HFFc6 (cell line): ENCODE data around the gene TMEM127. TPM values are rescaled to one million over a fixed set of nuclear protein-coding genes. Genes with fewer than 3 reads are reported as not detected.
A peak's percentile ranks its signal among the peaks of the same experiment; 100 is the strongest.

Experiments used
- DNase-seq: peaks from one replicate; pipeline ENCODE4 v3.0.0-alpha.2; 2018
- H3K27ac Mint-ChIP-seq: 2 replicates; pipeline ENCODE4 v1.8.0; 2020; ENCODE audit warnings: mild to moderate bottlenecking, mixed read lengths
- H3K27me3 Mint-ChIP-seq: 2 replicates; pipeline ENCODE4 v1.8.0; 2021; ENCODE audit warnings: mild to moderate bottlenecking, moderate library complexity, mixed read lengths; ENCODE audit not compliant: insufficient read depth
- H3K36me3 Mint-ChIP-seq: 2 replicates; pipeline ENCODE4 v1.8.0; 2021; ENCODE audit warnings: low read depth, mixed read lengths
- H3K4me1 Mint-ChIP-seq: 2 replicates; pipeline ENCODE4 v1.8.0; 2020; ENCODE audit warnings: low read depth, mixed read lengths
- H3K4me3 Mint-ChIP-seq: 2 replicates; pipeline ENCODE4 v1.8.0; 2020; ENCODE audit warnings: mild to moderate bottlenecking, moderate library complexity, mixed read lengths
- H3K9me3 Mint-ChIP-seq: 2 replicates; pipeline ENCODE4 v1.8.0; 2020; ENCODE audit warnings: mild to moderate bottlenecking, mixed read lengths
- CTCF ChIP-seq: fragments of 200-600 bp; sonication (generic); IDR thresholded peaks from 2 replicates; pipeline ENCODE4 v1.5.0; 2021; ENCODE audit warnings: antibody characterized with exemption, mild to moderate bottlenecking
- total RNA-seq, 6 experiments: library from RNA; stranded (reverse); fragmentation: NEBNext Ultra II Directional; extraction: Animal tissue kit (Norgen Biotek cat#: 25700); gene quantifications; 2 replicates in 1 of 6; 3 replicates in 5 of 6; pipeline ENCODE4 v1.2.3, GENCODE V29; 2021

Gene TMEM127
- total RNA-seq, 6 experiments from 2014 or later, result 57.6 to 84.6 (median 71.1) TPM

DNA sequence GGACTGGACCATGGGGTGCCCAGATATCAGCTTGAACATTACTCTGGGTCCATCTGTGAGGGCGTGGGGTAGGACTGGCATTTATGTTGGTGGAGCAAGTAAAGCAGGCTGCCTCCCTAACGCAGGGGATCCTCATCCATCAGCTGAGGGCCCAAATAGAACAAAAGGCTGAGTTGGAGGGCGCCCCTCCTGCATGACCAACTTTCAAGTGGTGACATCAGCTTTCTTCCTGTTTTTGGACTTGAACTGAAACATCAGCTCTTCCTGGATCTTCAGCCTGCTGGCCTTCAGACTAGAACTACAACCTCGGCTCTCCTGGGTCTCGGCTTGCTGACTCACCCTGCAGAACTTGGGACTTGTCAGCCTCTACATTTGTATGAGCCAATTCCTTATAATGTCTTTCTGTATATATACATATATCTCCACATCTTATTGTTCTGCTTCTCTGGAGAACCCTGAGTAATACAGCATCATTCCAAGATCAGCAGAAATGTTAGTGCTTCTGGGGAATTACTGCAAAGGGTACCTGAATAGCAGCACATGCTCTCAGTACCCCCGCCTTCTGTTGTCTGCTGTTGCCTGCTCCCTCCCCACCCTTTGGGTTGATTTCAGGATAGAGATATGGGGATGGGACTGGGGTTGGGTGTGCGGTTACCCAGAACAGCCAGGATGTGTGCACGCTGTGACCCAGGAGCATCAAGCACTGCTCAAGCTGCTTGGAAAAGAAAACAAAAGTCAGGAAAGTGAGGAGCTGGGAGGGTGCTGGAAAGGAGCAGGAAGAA lies 20.0 kb downstream of the TMEM127 start:
- Mint-ChIP-seq H3K27me3 (peaks cover 1% of the 10 kb centered on the region), H3K9me3 (peaks cover 7% of the 10 kb centered on the region), H3K36me3 (peaks cover 24% of the 10 kb centered on the region), H3K27ac (peak overlapping the region; percentile 53), H3K4me1 (peaks cover 75% of the 10 kb centered on the region), H3K4me3 (peak overlapping the region; percentile 12; the same call in 1 of the 2 replicates)
- TF ChIP-seq CTCF, result no peak
- peak; percentile 46 for DNase-seq

GRCh38 chr2:96243843-96244242 lies 22.0 kb downstream of the TMEM127 start:
- Mint-ChIP-seq H3K27ac (no peak overlapping the region), H3K27me3 (peaks cover 1% of the 10 kb centered on the region), H3K9me3 (peaks cover 7% of the 10 kb centered on the region), H3K4me3 (no peak overlapping the region), H3K4me1 (peaks cover 59% of the 10 kb centered on the region), H3K36me3 (peaks cover 20% of the 10 kb centered on the region)
- no peak for DNase-seq
- no peak for TF ChIP-seq CTCF

DNA sequence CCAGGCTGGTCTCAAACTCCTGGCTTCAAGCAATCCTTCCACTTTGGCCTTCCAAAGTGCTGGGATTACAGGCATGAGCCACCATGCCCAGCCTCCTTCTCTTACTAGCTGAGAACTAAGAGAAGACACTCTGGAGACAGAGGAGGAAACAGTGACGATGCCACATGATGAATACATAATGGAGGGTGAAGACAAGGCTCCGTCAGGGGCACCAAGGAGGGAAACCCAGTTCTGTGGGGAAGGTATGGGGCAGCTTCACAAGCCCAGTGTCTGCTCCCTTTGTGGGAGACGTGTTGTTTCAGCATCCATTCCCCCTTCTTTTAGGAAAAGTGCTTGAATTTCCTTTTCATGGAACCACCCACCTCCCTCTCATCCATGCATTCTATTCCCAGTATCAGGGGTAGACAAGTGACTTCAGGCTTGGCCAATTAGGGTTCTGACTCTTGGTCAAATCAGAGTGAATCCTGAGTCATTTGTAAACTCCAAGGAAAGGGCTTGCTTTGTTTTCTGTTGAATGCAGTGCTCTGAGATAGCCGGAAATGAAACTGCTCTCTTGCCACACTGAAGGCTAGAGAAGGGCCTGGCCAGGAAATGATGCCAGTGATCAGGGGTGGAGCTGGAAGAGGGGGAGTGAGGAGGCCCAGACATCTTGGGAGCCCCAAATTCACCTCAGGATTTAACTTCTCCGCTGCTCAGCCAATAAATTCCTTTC lies 23.7 kb downstream of the TMEM127 start:
- Mint-ChIP-seq H3K4me1 (peaks cover 48% of the 10 kb centered on the region), H3K27ac (peak overlapping the region; percentile 89), H3K27me3 (peaks cover 1% of the 10 kb centered on the region), H3K9me3 (peaks cover 7% of the 10 kb centered on the region), H3K36me3 (peaks cover 19% of the 10 kb centered on the region), H3K4me3 (peak overlapping the region; percentile 67)
- DNase-seq, result peak; percentile 97
- no peak for TF ChIP-seq CTCF

DNA sequence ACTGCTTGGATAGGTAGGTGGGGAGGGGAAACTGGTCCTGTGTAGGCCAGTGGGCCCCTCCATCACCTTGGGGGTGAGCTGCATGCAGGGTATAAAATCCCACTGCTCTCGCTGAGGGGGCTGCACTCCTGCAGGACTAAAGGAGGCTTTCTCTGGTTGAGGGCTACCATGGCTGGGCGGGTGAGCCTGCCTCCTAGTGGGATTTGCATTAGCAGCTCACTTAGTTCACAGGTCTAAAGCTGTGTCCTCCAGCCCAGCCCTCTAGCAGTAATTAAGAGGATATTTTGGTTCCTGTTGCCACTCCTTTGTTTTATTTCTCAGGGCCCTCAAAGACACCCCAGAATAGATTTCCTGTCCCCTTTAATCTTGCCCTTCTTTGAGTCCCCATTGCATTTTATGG lies 24.6 kb downstream of the TMEM127 start:
- no peak overlapping the region for H3K4me3 Mint-ChIP-seq
- H3K9me3 Mint-ChIP-seq, result peaks cover 7% of the 10 kb centered on the region
- TF ChIP-seq CTCF, result 0 out of 2 replicates have a peak, but pooled peaks have one; percentile 15
- peaks cover 15% of the 10 kb centered on the region for H3K36me3 Mint-ChIP-seq
- peaks cover 1% of the 10 kb centered on the region for H3K27me3 Mint-ChIP-seq
- H3K27ac Mint-ChIP-seq, result peak overlapping the region; percentile 89
- peaks cover 39% of the 10 kb centered on the region for H3K4me1 Mint-ChIP-seq
- no peak for DNase-seq

GRCh38 chr2:96240341-96241038 lies 25.3 kb downstream of the TMEM127 start:
- no peak for DNase-seq
- Mint-ChIP-seq H3K9me3 (peaks cover 3% of the 10 kb centered on the region), H3K4me1 (peaks cover 32% of the 10 kb centered on the region), H3K27ac (peak overlapping the region; percentile 89), H3K36me3 (peaks cover 7% of the 10 kb centered on the region), H3K27me3 (peaks cover 1% of the 10 kb centered on the region), H3K4me3 (no peak overlapping the region)
- TF ChIP-seq CTCF, result no peak
